Measurements from ENCODE around the gene DLX2.

DLX2 gene

GRCh38 chr2:172107690-172108586, 5.2 kb upstream of the DLX2 start:
- DNase-seq: no peak

- DNase-seq: peak; percentile 76
Measured at GRCh38 chr2:172106108-172106961, 3.6 kb upstream of the DLX2 start.

- DNase-seq: no peak
Measured at GRCh38 chr2:172105471-172106107, 2.9 kb upstream of the DLX2 start.

GRCh38 chr2:172103471-172104272, 972 bp upstream of the DLX2 start:
- peak; percentile 93 for DNase-seq

GRCh38 chr2:172101821-172102390, 794 bp downstream of the DLX2 start:
- DNase-seq: peak; percentile 78

- DNase-seq: peak; percentile 64
Measured at GRCh38 chr2:172100935-172101820, 1.5 kb downstream of the DLX2 start.

GRCh38 chr2:172100080-172100934, 2.4 kb downstream of the DLX2 start:
- DNase-seq: peak; percentile 64

GRCh38 chr2:172099472-172100079, 3.1 kb downstream of the DLX2 start:
- no peak for DNase-seq

GRCh38 chr2:172098650-172099471, 3.8 kb downstream of the DLX2 start:
- peak; percentile 74 for DNase-seq

- no peak for DNase-seq
Measured at GRCh38 chr2:172098287-172098649, 4.4 kb downstream of the DLX2 start.

- DNase-seq: no peak
Measured at GRCh38 chr2:172097557-172098131, 5.1 kb downstream of the DLX2 start.

GRCh38 chr2:172096626-172097547, 5.8 kb downstream of the DLX2 start:
- DNase-seq: no peak

GRCh38 chr2:172095905-172096625, 6.6 kb downstream of the DLX2 start:
- peak; percentile 66 for DNase-seq

- peak; percentile 84 for DNase-seq
Measured at GRCh38 chr2:172095146-172095904, 7.4 kb downstream of the DLX2 start.

GRCh38 chr2:172094294-172095145, 8.2 kb downstream of the DLX2 start:
- no peak for DNase-seq
